Right lung (tissue), 5 donors: ENCODE measurements around the gene CD84. TPM values are rescaled to one million over a fixed set of nuclear protein-coding genes. Genes with fewer than 3 reads are reported as not detected.
"Not testable (repeated sequence)": the region's sequence is repeated elsewhere in the genome, so short reads cannot be mapped to it uniquely, and the experiment has no call there.

Experiments used
- DNase-seq, 2 donors: peaks; one replicate each; pipeline ENCODE4 v3.0.0-alpha.2; 2013
- polyA plus RNA-seq, 5 donors: library from polyadenylated mRNA; unstranded; fragments of 120-200 nt; gene quantifications; one replicate each; pipeline versions ENCODE4 v1.2.1 to v1.2.3, GENCODE V29; 2013; ENCODE audit warnings: inconsistent platforms in 1 of 5, low replicate concordance in 1 of 5; ENCODE audit not compliant: insufficient read length in 5 of 5, insufficient read depth in 1 of 5

Gene CD84
- polyA plus RNA-seq, 5 donors: 1.2 to 3.2 (median 2.4) TPM

GRCh38 chr1:160517519-160517918, 61.8 kb downstream of the CD84 start:
- DNase-seq: not testable (repeated sequence)

GRCh38 chr1:160515908-160516307, 63.4 kb downstream of the CD84 start:
- not testable (repeated sequence) for DNase-seq

DNA sequence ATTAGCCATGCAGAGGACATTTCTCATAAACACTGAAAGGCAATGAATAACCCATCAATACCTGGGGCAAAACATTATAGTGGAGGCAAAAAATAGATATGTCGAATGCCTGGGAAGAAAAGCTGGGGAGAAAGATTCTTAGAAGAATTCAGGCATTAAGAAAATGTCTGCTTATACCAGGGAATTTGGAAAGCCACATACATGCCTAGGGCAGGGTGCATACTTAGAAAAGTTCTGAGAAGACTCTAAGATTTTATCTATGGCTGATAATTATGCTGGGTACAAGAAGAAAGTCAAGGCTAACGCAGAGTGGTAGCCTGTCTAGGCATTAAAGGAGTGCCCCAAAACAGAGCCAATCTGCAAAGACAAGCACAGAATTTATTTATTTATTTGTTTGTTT, 74.6 kb downstream of the CD84 start:
- no peak for DNase-seq

DNA sequence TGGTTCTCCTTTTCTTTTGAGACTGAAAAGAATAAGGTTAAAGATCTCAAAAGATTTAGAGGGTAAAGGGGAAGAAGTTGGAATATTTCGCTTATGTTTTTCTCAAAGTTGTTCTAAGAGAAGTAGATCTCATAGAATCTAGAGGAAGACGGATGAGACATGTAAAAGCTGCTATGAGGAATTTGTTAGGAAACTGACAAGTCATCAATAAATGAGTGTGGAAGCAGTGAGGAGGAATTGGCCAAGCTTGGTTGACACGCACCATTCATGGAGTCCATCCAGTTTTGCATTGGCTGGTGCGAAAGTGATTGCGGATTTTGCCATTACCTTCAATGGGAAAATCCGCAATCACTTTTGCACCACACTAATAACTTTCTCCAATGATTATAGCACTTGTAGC, 76.2 kb downstream of the CD84 start:
- DNase-seq: no peak

- DNase-seq: no peak
Observed at GRCh38 chr1:160500321-160500990, 78.8 kb downstream of the CD84 start.

DNA sequence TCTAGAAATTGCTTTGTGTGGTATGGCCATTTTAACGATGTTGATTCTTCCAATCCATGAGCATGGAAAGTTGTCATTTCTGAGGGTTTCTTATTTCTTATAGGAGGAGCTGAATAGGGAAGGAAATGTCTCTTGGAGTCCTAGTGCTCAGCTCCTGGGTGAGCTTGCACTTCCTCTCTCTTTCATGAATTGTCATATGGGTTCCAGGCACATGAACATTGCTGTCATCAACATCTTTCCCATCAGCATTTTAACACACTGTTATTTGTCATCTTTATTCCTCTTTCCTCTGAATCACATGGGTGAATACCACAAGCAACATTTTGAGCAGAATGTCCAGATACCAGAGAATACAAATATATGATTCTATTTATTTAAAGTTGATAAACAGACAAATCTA, 79.7 kb downstream of the CD84 start:
- DNase-seq: no peak

DNA sequence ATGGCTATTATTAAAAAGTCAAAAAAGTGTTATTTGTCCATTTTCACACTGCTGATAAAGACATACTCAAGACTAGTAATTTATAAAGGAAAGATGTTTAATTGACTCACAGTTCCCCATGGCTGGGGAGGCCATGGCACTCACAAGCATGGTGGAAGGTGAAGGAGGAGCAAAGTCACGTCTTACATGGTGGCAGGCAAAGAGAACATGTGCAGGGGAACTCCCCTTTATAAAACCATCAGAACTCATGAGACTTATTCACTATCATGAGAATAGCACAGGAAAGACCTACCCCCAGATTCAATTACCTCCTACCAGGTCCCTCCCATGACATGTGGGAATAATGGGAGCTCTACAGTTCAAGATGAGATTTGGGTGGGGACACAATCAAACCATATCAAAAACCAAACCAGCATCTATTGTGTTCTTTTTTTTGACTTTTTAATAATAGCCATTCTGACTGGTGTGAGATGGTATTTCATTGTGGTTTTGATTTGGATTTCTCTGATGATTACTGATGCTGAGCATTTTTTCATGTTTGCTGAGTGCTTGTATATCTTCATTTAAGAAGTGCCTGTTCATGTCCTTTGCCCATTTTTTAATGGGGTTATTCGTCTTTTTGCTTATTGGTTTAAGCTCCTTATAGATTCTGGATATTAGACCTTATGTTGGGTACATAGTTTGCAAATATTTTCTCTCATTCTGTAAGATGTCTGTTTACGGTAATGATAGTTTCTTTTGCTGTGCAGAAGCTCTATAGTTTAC, 80.8 kb downstream of the CD84 start:
- DNase-seq: not testable (repeated sequence)

DNA sequence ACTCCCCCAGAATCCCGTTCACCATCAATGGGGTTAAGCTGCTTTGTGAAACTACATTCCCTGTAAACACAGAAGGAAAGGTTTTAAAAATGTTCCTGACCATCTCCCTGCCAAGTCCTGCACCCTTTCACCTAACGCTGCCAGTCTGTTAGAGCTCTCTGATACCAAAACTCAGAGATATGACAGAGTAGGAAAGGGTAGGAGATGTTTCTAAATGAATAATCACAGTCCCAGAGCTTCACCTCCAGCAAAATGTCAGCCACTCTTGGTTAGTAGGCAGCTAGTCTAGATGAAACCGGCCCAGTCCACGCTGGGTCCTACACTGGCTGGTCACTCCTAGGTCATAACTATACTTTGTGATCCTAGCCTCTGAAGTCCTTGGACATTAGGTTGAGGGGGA, 83.0 kb downstream of the CD84 start:
- DNase-seq: no peak

DNA sequence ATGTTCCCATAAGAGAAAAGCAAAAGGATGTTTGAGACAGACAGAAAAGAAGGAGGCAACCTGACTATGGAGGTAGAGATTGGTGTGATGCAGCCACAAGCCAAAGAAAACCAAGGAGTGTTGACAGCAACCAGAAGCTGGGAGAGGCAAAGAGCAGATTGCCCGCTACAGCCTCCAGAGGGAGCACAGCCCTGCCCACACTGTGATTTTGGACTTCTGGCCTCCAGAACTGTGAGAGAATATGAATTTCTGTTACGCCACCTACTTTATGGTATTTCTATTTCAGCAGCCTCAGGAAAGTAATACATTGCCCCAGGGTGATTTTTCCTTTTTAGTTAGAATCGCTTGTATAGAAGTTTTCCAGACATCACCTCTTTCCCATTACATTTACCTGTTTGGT, 84.7 kb downstream of the CD84 start:
- no peak for DNase-seq

GRCh38 chr1:160492617-160493016, 86.7 kb downstream of the CD84 start:
- no peak for DNase-seq

- no peak for DNase-seq
Observed at GRCh38 chr1:160491981-160492380, 87.3 kb downstream of the CD84 start.

Other genes starting within 250 kb of the CD84 start
- 100 to 1,000 TPM; 152 to 164 (median 160) TPM for gene COPA, start 236.2 kb downstream of the CD84 start, polyA plus RNA-seq
- gene NCSTN, start 236.1 kb downstream of the CD84 start, polyA plus RNA-seq: 100 to 1,000 TPM in 4 of 5 donors, 10 to 100 TPM in 1; 97.9 to 125 (median 120) TPM
- gene NHLH1, start 212.4 kb downstream of the CD84 start, polyA plus RNA-seq: under 1 TPM; 0.13 to 0.37 (median 0.18) TPM
- 10 to 100 TPM; 32.6 to 45.3 (median 37.2) TPM for gene VANGL2, start 178.9 kb downstream of the CD84 start, polyA plus RNA-seq
- under 1 TPM; 0.24 to 0.85 (median 0.63) TPM for gene SLAMF6, start 56.2 kb downstream of the CD84 start, polyA plus RNA-seq
- under 1 TPM in 4 of 5 donors, not detected in 1; 0.06 to 0.23 (median 0.12) TPM for gene SLAMF1, start 67.5 kb upstream of the CD84 start, polyA plus RNA-seq
- gene CD48, start 132.3 kb upstream of the CD84 start, polyA plus RNA-seq: 10 to 100 TPM in 1 of 5 donors, 1 to 10 TPM in 4; 5.5 to 10.9 (median 6.1) TPM
- 1 to 10 TPM in 3 of 5 donors, under 1 TPM in 2; 0.49 to 2.2 (median 1.3) TPM for gene SLAMF7, start 159.8 kb upstream of the CD84 start, polyA plus RNA-seq
- gene LY9, start 216.7 kb upstream of the CD84 start, polyA plus RNA-seq: under 1 TPM; 0.18 to 0.56 (median 0.44) TPM